Stimulated activated CD8-positive, alpha-beta memory T cell treated with anti-CD3 and anti-CD28 coated beads, Interleukin-4, amount 100 ng/mL, for 48 hours (primary cell): ENCODE data around the gene CBX8.

Source experiments
- DNase-seq: peaks from one replicate; pipeline ENCODE4 v3.0.0-alpha.2; 2020

The CBX8 gene

DNA sequence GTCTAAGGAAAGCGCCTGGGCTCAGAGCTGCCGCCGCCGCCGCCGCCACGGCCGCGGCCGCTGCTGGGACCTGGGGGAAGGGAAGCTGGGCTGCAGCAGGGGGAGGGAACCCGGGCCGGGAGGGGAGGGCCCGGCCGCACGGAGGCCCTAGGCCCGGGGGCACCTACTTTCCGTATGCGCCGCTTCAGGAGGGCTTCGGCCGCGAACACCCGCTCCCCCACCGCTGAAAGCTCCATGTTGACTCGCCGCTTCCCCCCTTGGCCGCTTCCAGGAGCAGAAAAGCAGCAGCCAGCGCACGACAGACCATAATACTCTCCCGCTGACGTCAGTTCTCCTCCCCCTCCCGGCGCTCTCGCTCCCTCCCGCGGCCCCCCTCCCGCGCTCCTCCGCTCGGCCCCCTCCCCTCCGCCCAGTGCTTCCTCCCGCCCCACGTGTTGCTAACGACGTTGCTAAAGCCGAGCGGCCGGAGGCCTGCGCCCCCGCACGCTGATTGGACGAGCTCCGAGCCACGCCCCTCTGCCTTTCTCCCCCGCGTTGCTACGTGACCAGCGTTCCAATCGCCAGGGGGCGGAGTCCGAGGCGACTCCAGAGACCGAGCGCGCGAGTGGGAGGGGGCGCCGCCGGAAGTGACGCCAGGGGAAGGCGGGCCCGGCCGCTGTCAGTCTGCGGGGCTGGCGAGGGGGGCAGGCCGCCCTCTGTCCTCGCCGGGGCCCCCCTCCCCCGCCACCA lies at the start of gene CBX8:
Gene CBX8 (minus strand): TSS at position 315 of the 729 bp plus-strand sequence. CDS start 79 bp downstream, at position 236.
- DNase-seq: peak; percentile 99

DNA sequence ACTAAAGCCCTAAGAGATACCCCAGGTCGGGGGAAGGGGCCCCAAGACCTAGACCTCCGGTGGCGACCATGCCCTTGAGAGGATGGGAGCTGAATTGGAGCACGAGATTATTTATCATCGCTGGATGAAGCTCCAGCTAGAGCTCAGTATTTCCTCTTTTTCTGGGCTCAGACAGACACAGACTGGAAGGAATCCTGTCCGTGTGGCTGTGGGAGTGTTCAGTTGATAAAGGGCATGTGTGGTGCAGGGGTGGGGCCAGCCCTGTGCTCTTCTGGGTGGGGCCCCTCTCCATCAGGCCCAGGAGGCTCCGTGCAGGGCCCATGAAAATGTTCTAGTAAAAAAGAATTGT lies 48.7 kb upstream of the CBX8 start:
- no peak for DNase-seq

DNA sequence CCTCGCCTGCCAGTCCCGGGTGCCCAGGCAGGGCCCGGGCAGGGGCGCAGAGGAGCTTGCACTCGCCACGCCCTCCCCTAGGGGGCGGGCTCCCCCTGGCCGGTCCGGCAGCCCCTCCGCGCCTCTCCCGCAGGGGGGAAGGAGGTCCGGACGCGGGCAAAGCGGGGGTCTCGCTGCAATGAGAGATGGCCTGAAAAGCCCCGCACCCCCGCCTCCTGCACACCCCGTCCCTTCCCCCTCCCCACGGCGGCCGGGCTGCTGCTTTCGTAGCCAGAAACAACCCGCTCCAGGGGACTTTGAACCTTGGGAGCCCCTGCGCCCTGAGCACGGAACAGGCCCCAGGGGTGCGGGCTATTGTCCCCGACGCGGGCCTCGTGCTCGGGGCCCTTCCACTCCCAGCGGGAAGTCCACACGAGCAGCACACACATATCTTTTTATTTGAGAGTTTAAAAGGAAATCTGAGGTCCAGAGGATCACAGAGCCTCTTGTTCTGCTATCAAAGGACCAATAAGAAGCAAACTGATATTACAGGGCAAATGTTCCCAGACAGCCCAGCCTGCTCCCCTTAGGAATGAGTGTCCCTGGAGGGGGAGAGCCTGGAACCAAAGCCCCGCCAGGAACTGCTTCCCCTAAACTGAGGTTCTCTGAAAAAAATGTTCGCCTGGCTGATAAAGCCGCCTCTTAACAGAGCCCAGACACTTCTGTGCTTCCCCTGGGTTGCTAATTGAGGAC lies 48.2 kb upstream of the CBX8 start:
- peak; percentile 69 for DNase-seq

DNA sequence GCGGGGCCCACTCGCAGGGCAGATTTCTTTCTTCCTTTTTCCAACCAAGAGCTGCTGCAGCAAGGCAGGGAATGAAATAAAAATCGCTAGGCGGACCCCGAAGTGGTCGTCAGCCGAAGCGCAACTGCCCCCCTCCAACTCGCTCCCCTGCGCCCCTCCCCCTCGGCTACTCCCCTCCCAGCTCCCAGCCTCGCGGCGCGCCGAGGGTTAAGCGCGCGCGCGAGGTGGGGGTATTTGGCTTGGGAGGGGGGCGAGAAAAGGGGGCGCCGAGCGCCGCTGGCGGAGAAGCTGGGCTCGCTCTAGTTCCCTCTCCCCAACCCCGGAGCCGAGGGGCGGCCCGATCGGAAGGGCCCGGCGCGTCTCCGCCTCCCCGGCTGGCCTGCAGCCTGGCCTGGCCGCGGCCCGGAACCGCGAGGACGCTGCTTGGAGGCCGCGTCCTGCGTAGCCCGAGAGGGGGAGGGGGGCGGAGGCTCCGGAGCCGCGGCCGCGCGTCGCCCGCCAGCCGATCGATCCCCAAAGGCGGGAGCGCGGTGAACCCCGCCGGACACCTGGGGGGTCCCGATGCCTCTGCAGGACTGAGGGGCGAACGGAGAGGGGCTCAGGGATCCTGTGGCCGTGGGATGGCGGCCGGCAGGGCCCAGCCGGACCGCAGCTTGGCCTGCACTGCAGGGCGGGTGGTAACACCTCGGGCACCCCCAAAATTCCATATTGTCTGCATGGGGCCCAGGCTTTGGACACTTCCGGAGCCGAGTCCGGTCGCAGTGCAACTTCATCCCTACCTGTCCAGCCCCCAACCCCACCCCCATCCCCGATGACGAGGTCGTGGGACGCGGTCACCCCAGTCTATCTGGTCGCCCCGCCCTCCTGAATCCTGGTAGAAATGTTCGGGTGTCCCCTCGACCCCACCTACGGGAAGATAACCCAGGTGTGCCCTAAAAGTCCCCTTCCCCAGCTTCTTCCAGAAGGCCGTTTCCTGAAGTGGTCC lies 47.2 kb upstream of the CBX8 start:
- DNase-seq: no peak

DNA sequence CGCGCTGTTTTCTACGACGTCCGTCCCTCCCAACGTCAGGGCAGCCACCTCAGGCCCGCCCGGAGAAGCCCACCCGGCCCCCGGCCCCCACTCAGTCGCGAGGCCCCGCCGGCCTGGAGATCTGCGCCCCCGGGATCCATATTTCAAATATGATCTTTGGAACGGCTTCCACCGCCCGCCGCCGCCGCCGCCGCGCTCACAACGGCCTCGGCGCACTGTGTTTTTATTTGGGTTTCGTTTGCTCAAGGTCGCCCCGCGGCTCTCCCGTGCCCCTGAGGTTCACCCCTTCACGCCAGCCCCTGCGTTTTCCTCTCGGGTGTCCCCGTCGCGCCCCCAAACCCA lies 46.6 kb upstream of the CBX8 start:
- DNase-seq: peak; percentile 40

DNA sequence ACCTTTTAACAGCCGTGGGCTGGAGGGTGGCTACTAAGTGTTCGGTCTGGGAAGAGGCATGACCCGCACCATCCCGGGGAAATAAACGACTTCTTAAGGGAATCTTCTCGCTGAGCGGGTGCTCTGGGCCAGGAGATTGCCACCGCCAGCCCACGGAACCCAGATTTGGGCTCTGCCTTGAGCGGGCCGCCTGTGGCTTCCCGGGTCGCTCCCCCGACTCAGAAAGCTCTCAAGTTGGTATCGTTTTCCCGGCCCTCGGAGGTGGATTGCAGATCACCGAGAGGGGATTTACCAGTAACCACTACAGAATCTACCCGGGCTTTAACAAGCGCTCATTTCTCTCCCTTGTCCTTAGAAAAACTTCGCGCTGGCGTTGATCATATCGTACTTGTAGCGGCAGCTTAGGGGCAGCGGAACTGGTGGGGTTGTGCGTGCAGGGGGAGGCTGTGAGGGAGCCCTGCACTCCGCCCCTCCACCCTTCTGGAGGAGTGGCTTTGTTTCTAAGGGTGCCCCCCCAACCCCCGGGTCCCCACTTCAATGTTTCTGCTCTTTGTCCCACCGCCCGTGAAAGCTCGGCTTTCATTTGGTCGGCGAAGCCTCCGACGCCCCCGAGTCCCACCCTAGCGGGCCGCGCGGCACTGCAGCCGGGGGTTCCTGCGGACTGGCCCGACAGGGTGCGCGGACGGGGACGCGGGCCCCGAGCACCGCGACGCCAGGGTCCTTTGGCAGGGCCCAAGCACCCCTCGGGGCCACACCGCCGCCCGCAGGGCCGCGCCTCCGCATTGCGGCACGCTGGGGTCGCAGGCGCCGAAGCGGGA lies 46.0 kb upstream of the CBX8 start:
- peak; percentile 51 for DNase-seq

DNA sequence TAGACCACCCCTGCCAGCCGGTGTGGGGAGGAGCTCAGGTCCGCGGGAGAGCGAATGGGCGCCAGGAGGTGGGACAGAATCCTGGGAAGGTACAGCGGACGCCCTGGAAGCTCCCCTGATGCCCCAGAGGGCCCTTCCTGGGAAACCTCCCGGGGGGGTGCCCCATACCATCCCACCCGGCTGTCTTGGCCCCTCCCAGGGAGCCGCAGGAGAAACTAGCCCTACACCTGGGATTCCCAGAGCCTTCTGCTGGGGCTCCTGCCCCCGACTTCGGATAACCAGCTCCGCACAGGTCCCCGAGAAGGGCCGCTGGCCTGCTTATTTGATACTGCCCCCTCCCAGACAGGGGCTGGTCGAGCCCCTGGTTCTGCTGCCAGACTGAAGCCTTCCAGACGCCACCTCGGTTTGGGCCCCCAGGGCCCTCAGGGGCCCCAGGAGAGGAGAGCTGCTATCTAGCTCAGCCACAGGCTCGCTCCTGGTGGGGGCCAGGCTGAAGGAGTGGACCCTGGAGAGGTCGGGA lies 45.3 kb upstream of the CBX8 start:
- DNase-seq: no peak

DNA sequence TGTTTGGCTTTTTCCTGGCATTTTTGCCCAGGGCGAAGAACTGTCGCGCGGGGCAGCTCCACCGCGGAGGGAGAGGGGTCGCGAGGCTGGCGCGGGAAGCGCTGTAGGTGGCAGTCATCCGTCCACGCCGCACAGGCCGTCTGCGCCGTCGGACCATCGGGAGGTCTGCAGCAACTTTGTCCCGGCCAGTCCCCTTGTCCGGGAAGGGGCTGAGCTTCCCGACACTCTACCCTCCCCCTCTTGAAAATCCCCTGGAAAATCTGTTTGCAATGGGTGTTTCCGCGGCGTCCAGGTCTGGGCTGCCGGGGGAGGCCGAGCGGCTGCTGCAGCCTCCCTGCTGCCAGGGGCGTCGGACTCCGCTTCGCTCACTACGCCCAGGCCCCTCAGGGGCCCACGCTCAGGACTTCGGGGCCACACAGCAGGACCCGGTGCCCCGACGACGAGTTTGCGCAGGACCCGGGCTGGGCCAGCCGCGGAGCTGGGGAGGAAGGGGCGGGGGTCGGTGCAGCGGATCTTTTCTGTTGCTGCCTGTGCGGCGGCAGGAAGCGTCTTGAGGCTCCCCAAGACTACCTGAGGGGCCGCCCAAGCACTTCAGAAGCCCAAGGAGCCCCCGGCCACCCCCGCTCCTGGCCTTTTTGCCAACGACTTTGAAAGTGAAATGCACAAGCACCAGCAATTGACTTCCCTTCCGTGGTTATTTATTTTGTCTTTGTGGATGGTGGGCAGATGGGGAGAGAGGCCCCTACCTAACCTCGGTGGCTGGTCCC lies 44.7 kb upstream of the CBX8 start:
- peak; percentile 38 for DNase-seq

DNA sequence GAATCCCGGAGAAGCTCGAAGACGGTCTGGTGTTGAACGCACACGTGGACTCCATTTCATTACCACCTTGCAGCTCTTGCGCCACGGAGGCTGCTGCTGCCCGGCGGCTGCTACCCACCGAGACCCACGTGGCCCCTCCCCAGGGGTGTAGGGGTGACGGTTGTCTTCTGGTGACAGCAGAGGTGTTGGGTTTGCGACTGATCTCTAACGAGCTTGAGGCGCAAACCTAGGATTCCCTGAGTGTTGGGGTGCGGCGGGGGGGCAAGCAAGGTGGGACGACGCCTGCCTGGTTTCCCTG lies 44.1 kb upstream of the CBX8 start:
- DNase-seq: peak; percentile 34

DNA sequence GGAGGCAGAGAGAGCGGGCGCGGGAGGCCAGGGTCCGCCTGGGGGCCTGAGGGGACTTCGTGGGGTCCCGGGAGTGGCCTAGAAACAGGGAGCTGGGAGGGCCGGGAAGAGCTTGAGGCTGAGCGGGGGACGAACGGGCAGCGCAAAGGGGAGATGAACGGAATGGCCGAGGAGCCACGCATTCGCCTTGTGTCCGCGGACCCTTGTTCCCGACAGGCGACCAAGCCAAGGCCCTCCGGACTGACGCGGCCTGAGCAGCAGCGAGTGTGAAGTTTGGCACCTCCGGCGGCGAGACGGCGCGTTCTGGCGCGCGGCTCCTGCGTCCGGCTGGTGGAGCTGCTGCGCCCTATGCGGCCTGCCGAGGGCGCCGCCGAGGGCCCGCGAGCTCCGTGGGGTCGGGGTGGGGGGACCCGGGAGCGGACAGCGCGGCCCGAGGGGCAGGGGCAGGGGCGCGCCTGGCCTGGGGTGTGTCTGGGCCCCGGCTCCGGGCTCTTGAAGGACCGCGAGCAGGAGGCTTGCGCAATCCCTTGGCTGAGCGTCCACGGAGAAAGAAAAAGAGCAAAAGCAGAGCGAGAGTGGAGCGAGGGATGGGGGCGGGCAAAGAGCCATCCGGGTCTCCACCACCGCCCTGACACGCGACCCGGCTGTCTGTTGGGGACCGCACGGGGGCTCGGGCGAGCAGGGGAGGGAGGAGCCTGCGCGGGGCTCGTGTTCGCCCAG lies 43.6 kb upstream of the CBX8 start:
- peak; percentile 45 for DNase-seq

DNA sequence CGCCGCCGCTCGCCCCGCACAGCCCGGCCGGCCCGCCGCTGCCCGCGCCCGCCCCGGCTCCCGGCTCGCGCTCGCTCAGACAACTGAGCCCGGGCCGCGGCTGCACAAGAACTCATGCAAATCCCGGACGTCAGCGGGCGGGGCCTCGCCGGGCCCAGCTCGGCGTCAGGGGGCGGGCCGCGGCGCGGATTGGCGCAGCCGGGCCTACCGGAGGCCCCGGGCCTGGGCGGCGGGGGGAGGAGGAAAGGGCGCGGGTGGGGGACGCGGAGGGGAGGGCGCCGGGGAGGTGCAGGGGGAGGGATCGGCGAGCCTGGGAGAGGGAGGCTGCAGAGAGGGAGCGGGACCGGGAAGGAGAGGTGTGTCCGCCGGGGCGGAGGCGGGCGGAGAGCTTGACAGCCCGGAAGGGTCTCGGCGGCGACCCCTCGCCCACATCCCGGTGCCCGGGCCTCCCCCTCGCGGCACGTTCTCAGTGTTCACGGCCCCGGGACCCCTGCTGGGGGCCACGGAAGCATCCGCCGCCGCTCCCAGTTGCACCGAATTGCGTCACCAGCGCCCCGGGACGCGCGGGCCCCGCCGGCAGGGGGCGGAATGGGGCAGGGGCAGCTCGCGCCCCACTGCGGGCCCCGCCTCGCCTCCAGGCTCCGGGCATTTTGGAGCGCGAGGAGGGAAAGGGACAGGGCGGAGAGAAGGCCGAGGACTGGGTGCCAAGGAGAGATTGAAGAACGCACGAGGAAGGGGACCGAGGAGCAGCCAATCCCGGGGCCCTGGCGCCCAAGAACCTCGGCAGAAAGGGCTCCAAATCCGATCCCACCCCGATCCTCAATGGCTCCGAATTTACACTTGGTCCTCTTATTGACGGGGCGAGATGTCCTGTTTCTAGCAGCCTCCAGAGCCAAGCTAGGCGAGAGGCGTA lies 42.7 kb upstream of the CBX8 start, which contains the start of gene CBX4:
Gene CBX4 (minus strand): TSS at position 85 of the 913 bp plus-strand sequence. CDS start 189 bp downstream, outside the sequence.
- DNase-seq: peak; percentile 92

DNA sequence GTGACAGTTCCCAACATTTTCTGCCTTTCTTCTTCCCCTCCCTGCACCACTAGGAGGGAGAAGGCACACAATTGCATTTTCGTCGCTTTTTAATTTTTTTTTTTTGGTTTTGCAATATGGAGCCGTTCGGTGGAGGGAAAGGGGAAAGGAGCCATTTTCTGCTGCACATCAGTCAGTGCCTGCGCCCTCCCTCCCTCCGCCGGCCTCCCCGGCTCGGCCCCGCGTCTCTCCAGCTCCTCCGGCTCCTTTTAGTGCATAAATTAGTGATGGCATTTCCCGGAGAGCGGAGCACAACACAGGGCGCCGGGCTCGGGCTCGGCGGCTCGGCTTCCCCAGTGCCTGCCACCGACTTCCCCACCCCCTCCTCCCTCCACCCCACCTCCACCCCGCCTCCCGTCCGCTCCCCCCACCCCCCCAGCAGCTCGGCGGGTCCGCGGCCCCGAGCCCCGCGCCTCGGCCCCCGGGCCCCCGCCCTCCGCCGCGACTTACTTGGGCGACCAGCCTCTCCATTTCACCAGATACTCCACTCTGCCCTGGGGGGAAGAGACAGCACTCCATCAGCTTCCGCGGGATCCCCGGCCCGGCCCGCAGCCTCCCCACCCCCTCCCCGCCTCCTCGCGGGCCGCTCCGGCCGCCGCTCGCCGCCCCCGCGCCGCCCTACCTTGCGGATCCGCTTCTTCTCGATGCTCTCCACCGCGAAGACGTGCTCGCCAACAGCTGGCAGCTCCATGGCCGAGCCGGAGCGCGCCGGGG lies 41.8 kb upstream of the CBX8 start:
- peak; percentile 67 for DNase-seq

DNA sequence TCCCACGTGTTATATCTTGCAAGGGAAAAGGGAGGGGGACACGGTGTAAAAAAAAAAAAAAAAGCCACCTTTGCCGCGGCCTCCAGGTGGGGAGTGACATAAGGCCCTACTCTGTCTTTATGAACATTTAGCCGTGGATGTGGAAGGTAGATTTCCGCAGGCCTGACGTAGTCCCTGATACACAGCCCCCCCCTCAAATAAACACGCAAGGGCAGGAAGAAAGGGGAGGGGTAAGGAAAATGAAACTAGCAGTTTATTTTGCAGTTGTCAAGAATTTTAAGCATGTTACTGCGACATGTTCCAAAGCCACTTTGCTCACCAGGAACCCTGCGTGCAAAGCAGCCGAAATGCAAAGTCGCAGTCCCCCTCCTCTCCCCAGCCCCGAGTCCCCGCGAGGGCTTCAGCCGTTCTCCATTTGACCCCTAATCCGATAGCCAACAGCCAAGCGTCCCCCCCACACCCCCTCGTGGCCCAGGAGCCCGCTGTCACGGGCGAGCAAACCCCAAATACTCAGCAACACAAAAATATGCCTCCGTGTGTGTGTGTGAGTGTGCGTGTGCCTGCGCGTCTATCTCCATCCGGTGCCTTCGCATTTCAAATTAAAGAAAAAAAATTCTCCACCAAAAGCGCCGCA lies 41.1 kb upstream of the CBX8 start:
- DNase-seq: peak; percentile 41

DNA sequence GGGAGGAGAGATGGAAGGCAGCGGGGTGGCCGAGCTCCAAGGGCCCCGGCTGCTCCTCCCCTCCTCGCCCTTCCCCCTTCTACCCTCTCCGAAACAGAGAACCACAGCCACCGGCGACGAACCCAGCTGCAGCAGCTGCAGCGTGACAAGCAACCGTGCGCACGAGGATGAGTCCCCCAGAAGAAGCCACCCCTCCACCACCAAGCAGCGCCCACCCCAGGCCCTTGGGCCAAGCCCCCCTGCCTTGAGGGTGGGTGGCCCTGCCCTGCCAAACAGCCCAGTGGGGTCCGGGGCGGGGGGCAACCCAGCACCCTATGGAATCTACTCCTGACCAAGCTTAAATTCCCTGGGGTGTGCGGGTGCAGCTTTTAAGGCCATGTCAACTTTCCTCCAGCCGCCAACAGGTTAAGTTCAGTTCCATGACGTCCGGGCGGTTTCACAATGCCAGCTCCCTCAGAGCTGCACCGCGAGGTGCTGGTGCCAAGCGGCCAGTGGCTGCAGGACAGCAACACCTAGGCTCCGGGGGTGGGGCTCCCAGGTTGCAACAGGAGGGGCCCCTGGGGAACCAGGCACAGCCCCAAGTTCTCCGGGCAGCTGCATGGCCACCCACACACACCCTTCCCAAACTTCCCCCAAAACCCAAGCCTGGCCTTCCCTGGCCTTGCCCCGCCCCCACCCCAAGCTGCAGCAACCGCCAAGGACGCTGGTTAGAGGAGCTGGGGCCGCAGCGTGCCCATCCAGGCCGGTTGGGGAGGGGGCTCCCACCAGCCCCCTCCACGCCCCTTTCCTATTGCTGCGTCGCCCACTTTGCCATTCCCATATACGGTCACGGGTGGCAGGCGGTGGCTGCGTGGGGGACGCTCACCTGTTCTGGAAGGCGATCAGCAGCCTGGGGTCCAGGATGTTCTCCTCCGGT lies 40.4 kb upstream of the CBX8 start:
- peak; percentile 78 for DNase-seq

DNA sequence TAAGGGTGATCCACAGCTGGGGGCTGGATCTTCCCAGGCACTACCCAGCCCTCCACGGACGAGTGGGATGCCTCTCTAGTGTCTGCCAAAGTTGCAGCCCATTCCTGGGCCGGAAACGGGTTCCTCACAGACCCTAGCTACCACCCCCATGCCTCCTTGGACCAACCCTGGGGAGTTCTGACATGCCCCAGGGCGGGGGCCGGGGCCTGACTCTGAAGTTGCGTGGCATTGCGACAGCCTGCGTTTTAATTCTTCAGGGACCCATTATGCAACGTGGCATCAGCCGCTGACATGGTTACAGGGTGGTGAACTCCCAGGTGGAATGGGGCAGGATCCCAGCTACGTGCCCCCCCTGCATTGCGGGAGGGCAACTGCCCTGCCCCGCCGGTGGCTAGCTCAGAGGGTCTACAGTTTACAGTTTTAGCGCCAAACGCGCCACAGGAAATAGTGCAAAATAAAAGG lies 39.7 kb upstream of the CBX8 start:
- DNase-seq: no peak

DNA sequence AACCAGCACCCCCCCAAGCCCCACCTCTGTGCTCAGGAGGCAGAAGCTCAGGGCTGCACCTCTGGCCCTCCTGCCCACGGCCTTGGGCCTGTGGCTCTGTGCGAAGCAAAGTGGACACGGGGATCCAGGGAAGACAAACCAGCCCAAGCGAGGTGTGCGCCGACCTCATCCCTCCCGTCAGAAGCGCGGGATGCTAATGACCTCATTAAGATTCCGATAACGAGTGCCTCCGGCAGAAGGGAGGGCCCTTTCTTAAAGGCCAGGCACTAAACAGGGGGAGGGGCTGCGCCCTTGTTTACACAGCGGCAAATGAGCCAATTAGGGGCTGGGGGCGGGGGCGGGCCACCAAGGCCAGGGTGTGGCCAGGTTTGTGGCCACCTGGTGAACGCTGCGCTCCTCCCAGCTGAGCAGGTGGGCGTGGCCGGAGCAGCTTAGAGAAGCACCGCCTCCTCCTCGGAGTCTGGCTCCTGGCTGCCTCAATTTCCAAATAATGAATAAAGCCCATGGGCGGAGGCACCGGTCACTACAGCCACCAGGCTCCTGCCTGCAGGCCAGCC lies 39.2 kb upstream of the CBX8 start:
- peak; percentile 32 for DNase-seq

DNA sequence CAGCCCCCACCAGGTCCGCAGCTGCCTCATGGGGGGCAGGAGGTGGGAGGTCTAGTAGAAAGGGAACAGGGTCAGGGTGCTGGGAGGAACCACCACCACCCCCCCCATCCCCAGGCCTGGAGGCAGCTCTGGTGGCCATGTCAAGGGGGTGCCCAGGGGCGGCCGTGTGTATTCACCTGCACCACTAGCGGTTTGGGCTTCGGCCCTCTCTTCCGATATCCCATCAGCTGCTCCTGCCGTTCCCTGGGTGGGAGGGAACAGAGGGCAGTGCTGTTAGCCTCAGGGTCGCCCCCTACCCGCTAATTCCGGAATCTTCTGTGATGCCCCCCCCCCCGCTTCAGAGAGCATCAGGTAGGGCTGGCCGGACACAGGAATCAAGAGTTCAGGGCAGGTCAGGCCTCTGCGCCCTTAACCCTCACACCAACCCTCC lies 38.6 kb upstream of the CBX8 start:
- no peak for DNase-seq
